Measurements from ENCODE around the gene CCNG2.

The CCNG2 gene

DNA sequence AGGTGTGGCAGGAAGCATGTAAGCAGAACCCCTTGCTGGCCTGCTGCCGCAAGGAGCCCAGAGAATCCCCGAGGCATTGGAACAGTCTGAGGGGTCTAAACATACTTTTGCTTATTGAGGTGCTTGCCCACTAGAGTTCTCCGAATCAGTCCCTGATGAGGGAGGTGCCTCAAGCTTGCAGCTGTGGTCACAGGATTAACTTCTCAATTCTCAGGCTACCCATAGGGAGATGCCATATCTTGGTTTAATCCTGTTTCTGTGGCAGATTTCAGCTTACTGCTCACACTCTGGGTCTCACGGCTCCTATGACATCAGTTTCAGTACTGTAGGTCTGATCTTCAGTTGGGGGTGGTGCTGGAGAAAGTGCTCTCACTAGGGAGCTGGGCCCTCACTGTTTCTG, 39.9 kb downstream of the CCNG2 start:
- TF ChIP-seq, protein P1, sequence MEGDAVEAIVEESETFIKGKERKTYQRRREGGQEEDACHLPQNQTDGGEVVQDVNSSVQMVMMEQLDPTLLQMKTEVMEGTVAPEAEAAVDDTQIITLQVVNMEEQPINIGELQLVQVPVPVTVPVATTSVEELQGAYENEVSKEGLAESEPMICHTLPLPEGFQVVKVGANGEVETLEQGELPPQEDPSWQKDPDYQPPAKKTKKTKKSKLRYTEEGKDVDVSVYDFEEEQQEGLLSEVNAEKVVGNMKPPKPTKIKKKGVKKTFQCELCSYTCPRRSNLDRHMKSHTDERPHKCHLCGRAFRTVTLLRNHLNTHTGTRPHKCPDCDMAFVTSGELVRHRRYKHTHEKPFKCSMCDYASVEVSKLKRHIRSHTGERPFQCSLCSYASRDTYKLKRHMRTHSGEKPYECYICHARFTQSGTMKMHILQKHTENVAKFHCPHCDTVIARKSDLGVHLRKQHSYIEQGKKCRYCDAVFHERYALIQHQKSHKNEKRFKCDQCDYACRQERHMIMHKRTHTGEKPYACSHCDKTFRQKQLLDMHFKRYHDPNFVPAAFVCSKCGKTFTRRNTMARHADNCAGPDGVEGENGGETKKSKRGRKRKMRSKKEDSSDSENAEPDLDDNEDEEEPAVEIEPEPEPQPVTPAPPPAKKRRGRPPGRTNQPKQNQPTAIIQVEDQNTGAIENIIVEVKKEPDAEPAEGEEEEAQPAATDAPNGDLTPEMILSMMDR (IDR thresholded peaks at IDR 0.05; ENCODE audit: extremely low read depth, missing control alignments), result no peak
- DNase-seq (ENCODE audit: low spot score), result peak; percentile 22

DNA sequence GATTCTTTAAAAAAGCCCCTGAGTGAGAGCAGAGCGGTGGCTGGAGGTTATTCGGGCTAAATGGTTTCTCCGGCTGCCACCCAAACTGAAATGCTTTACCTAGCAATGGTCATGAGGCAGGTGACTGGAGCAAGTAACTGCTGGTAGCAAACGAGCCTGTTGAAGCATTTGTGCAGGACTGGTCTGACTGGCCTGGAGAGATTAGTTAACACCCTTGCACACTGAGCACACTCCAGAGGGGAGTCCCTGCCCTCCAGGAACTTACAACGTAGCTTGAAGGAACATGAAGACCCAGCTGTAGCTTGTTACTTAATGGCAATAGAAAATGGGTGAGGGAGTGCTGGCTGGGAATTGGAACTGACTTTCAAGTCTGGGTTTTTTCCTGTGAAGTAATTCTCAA, 40.4 kb downstream of the CCNG2 start:
- DNase-seq (ENCODE audit: low spot score), result no peak
- TF ChIP-seq, protein P1 (IDR thresholded peaks at IDR 0.05; ENCODE audit: extremely low read depth, missing control alignments), result no peak

DNA sequence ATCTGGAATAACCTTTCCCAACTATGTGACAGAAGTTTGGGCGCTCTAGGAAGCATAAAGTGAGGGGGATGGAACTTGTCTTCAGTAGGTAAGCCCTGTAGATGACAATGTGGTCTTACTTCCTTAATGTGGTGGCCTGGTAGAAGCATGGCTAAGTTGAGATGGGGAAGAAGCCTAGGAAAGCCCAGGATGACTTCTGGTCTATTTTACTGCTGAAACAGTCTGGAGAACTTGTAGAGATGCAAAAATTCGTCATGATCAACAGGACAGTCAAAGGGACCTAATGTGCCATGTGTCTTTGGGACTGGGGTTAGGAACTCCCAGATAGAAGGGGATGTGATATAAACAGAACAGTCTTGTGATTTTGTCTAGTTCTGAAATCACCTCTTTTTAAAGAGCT, 40.8 kb downstream of the CCNG2 start:
- TF ChIP-seq, protein P1 (IDR thresholded peaks at IDR 0.05; ENCODE audit: extremely low read depth, missing control alignments), result no peak
- no peak for DNase-seq (ENCODE audit: low spot score)

DNA sequence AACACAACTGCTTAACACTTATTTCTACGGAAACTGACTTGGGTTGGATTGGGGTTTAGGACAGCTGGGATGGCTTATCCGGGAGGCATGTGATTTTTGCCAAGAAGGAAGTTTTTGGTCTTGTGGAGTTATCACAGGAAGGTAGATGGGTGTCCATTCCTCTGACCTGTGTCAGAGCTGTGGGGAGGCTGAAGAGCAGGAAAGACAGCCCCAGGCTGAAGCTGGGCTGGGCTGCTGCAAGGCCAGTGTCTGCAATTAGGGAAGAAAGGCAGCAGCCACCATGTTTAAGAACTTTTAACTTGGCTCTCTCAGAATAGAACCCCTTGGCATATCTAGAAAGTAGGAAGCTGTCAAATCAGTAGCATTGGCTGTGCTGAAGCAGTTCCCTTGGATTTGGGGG, 42.3 kb downstream of the CCNG2 start:
- no peak for DNase-seq (ENCODE audit: low spot score)
- TF ChIP-seq, protein P1 (IDR thresholded peaks at IDR 0.05; ENCODE audit: extremely low read depth, missing control alignments), result no peak

DNA sequence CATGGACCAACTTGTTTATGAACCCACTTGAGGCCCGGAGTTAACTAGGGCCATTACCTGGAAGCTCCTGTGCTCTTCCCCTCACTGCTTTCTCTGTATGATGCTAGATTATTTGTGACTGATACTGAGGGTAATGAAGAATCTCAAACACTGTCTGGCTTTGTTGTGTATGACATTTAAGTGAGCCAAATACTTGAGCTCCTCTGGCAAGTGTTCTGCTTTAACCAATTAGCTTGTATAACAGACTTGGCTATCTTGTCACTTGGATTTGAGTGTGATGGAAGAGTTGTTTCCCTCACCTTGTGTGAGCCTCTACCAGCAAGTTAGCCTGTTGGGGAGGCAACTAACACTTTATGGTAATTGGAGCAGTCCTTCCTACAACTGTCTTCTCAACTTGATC, 42.7 kb downstream of the CCNG2 start:
- no peak for DNase-seq (ENCODE audit: low spot score)
- TF ChIP-seq, protein P1 (IDR thresholded peaks at IDR 0.05; ENCODE audit: extremely low read depth, missing control alignments), result no peak

DNA sequence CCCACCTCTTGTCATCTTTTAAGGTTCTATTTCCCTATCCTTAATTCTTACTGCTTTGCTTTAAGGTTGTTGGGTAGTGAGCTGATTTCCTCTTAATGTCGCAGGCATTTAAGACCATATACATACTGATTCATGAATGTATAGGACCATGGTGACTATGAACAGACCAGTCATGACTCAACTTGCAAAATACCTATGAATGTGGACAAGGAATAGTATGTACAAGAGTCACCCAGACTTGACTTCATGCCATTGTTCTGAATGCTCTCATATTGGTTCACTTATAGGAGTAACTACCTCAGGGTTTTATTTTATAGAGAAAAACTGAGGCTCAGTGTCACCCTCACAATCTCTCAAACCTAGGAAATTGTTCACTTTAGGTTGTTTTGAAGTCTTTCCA, 44.3 kb downstream of the CCNG2 start:
- DNase-seq (ENCODE audit: low spot score), result no peak

DNA sequence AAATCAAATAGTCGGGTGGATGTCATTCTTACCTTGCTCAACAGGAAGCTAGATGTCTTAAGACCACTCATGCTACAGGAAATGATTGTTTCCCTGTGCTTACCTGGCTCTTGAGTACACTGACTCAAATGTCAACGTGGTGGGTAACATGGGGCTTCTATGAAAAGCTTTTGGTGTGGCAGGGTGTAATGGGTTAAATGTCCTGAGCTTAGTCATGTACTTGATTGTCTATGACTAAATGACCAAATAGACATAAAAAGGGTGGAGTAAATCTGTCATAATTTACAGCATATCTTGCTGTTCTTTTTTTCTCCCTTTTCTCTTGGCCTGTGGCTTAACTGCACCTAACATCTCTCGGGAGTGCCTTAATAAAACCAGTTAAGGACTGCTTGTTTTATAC, 44.9 kb downstream of the CCNG2 start:
- TF ChIP-seq, protein P1 (IDR thresholded peaks at IDR 0.05; ENCODE audit: extremely low read depth, missing control alignments), result no peak
- DNase-seq (ENCODE audit: low spot score), result no peak

More for the DNA sequence above, 44.3 kb downstream of the CCNG2 start:
- TF ChIP-seq, protein P1 (IDR thresholded peaks at IDR 0.05; ENCODE audit: extremely low read depth, missing control alignments), result no peak

Data from GM20000 (cell line).